SK-N-SH (cell line): ENCODE results near the gene MVD.

Source experiments
- CTCF ChIP-seq: fragments of 200-600 bp; sonication (generic); IDR thresholded peaks from 2 replicates; pipeline ENCODE4 v1.6.1; 2017; ENCODE audit warnings: antibody characterized with exemption, mild to moderate bottlenecking, moderate library complexity
- EP300 ChIP-seq, 2 experiments: IDR thresholded peaks; 2 replicates each; pipeline versions ENCODE4 v1.4.0 to v1.6.1; 2012; ENCODE audit warnings: borderline replicate concordance in 1 of 2, low read depth in 1 of 2, low read length in 1 of 2
- FOXM1 ChIP-seq: IDR thresholded peaks from 2 replicates; pipeline ENCODE4 v1.4.0; 2012; ENCODE audit warnings: low read depth, mild to moderate bottlenecking
- USF1 ChIP-seq: IDR thresholded peaks from 2 replicates; pipeline ENCODE4 v1.4.0; 2012; ENCODE audit warnings: low read depth, borderline replicate concordance

- TF ChIP-seq FOXM1 (no peak), EP300 (IDR thresholded peaks at IDR 0.05; ENCODE audit: borderline replicate concordance in 1 of 2, low read depth in 1 of 2, low read length in 1 of 2) (no peak), CTCF (no peak), USF1 (no peak)
Measured at GRCh38 chr16:88662843-88663606, at the start of gene MVD.
